Lung (tissue), 12 donors: ENCODE results near the gene PRR5. TPM values are rescaled to one million over a fixed set of nuclear protein-coding genes. Genes with fewer than 3 reads are reported as not detected.

Experiments
- ATAC-seq: fragments of 200-7000 bp; cut with Tn5 transposase; one replicate; pipeline ENCODE4 v1.9.1; 2020; ENCODE audit warnings: moderate number of reproducible peaks; ENCODE audit not compliant: insufficient read depth, low FRiP score
- DNase-seq, 3 donors: peaks; one replicate each; pipeline ENCODE4 v3.0.0-alpha.2; 2013 to 2017
- H3K27ac ChIP-seq, 2 donors: one replicate each; pipeline ENCODE4 v1.5.1; 2013; ENCODE audit warnings: mild to moderate bottlenecking in 2 of 2, moderate library complexity in 2 of 2, control low read depth in 1 of 2, inconsistent platforms in 1 of 2, low read depth in 1 of 2, low read length in 1 of 2
- H3K27me3 ChIP-seq, 3 donors: one replicate each; pipeline ENCODE4 v1.5.1; 2013; ENCODE audit warnings: low read length in 2 of 3; ENCODE audit not compliant: control insufficient read depth in 3 of 3, insufficient read depth in 3 of 3
- H3K36me3 ChIP-seq, 4 donors: one replicate each; pipeline ENCODE4 v1.5.1; 2013; ENCODE audit warnings: low read length in 4 of 4, mild to moderate bottlenecking in 1 of 4, moderate library complexity in 1 of 4; ENCODE audit not compliant: control insufficient read depth in 4 of 4, insufficient read depth in 4 of 4
- H3K4me1 ChIP-seq, 5 donors: one replicate each; pipeline ENCODE4 v1.5.1; 2013; ENCODE audit warnings: low read length in 5 of 5, mild to moderate bottlenecking in 2 of 5, moderate library complexity in 1 of 5; ENCODE audit not compliant: control insufficient read depth in 5 of 5, insufficient read depth in 5 of 5
- H3K4me3 ChIP-seq: one replicate; pipeline ENCODE4 v1.5.1; 2013; ENCODE audit warnings: mild to moderate bottlenecking, control low read depth, moderate library complexity
- H3K9ac ChIP-seq, 2 donors: one replicate each; pipeline ENCODE4 v1.5.1; 2013; ENCODE audit warnings: low read length in 2 of 2, control low read depth in 1 of 2; ENCODE audit not compliant: insufficient read depth in 1 of 2
- H3K9me3 ChIP-seq, 4 donors: one replicate each; pipeline ENCODE4 v1.5.1; 2013; ENCODE audit warnings: low read length in 3 of 4, mild to moderate bottlenecking in 1 of 4, moderate library complexity in 1 of 4; ENCODE audit not compliant: control insufficient read depth in 4 of 4, insufficient read depth in 3 of 4
- CTCF ChIP-seq: IDR thresholded peaks from 2 replicates; pipeline ENCODE4 v1.5.1; 2012; ENCODE audit warnings: mild to moderate bottlenecking; ENCODE audit errors: control extremely low read depth, extremely low read depth
- WGBS, 2 donors: extraction: QIAGEN DNeasy Blood & Tissue Kit; methylation state at CpG; one replicate each; pipeline ENCODE4 v1.1.7; 2013; 5-methylcytosine and 5-hydroxymethylcytosine counted together
- polyA plus RNA-seq, 2 donors: library from polyadenylated mRNA; stranded (reverse); fragments of 200-250 nt; gene quantifications; one replicate each; pipeline ENCODE4 v1.2.1, GENCODE V29; 2013
- total RNA-seq, 2 donors: library from RNA; depleted of rRNA in 1 of 2; stranded (reverse); fragments of >200 nt in 1 of 2; gene quantifications; one replicate each; pipeline ENCODE4 v1.2.1, GENCODE V29; 2014 to 2021
- donor health status: control.
- donor health status: control.
- donor health status: Bipolar disorder and iron deficiency.
- donor health status: healthy.
- donor health status: DM: yes; HTN: yes; CAD: no.

PRR5 gene
- total and polyA plus RNA-seq, 4 donors, result 9.1 to 17.3 (median 11.1) TPM

- Histone ChIP-seq H3K36me3 (no peaks in the 10 kb centered on the region), H3K4me3 (no peak overlapping the region), H3K9me3 (no peaks in the 10 kb centered on the region), H3K9ac (no peak overlapping the region), H3K27ac (no peak overlapping the region), H3K4me1 (peaks cover 0 to 12% (median 0%) of the 10 kb centered on the region in 5 donors), H3K27me3 (no peaks in the 10 kb centered on the region)
- peak in 2 of 3 donors; percentile 40 to 42 for DNase-seq
- WGBS, 2 donors, result 81 to 85% methylated on average over 22 to 23 of the region's 23 CpGs
- no peak for TF ChIP-seq CTCF
- ATAC-seq, result no peak
These were observed 9.9 kb downstream of the PRR5 start for GRCh38 chr22:44711690-44712555.

- H3K4me1 ChIP-seq, result peaks cover 0 to 12% (median 0%) of the 10 kb centered on the region in 5 donors
- DNase-seq (no peak), ATAC-seq (no peak)
- no peaks in the 10 kb centered on the region for H3K36me3 ChIP-seq
- no peak overlapping the region for H3K27ac ChIP-seq
- no peaks in the 10 kb centered on the region for H3K9me3 ChIP-seq
- no peak overlapping the region for H3K4me3 ChIP-seq
- no peaks in the 10 kb centered on the region for H3K27me3 ChIP-seq
- WGBS, 2 donors, result 93 to 94% methylated on average over 8 of the region's 8 CpGs
- no peak overlapping the region for H3K9ac ChIP-seq
- no peak for TF ChIP-seq CTCF
These were observed 11.0 kb downstream of the PRR5 start for GRCh38 chr22:44712962-44713361.

GRCh38 chr22:44714703-44715350, 12.8 kb downstream of the PRR5 start:
- ATAC-seq (no peak), DNase-seq (peak in 2 of 3 donors; percentile 23 to 35)
- Histone ChIP-seq H3K4me1 (peaks cover 0 to 18% (median 0%) of the 10 kb centered on the region in 5 donors), H3K9ac (no peak overlapping the region), H3K36me3 (no peaks in the 10 kb centered on the region), H3K27ac (no peak overlapping the region), H3K27me3 (no peaks in the 10 kb centered on the region), H3K9me3 (no peaks in the 10 kb centered on the region), H3K4me3 (no peak overlapping the region)
- no peak for TF ChIP-seq CTCF
- 65 to 66% methylated on average over 18 of the region's 18 CpGs for WGBS, 2 donors
